HepG2 (cell line): Measurements from ENCODE around the gene FOXK2. TPM values are rescaled to one million over a fixed set of nuclear protein-coding genes. Genes with fewer than 3 reads are reported as not detected.
A peak's percentile ranks its signal among the peaks of the same experiment; 100 is the strongest.

Source experiments
- ADNP ChIP-seq: sonication (generic); formaldehyde crosslinking; IDR thresholded peaks from 2 replicates; pipeline ENCODE4 v1.4.0; 2020; ENCODE audit warnings: missing genetic modification reagents
- AKAP8 ChIP-seq: sonication (generic); formaldehyde crosslinking; IDR thresholded peaks from 2 replicates; pipeline ENCODE4 v1.5.1; 2020; ENCODE audit warnings: mild to moderate bottlenecking, missing genetic modification reagents
- ARID2 ChIP-seq: sonication (generic); formaldehyde crosslinking; IDR thresholded peaks from 2 replicates; pipeline ENCODE4 v1.8.1; 2022; ENCODE audit warnings: mild to moderate bottlenecking, missing genetic modification reagents, borderline replicate concordance
- BHLHE40 ChIP-seq: IDR thresholded peaks from 2 replicates; pipeline ENCODE4 v1.6.1; 2011; ENCODE audit warnings: low read length, improper control_type of control experiment
- CEBPB ChIP-seq: IDR thresholded peaks from 2 replicates; pipeline ENCODE4 v1.6.1; 2011; ENCODE audit warnings: low read depth, low read length, improper control_type of control experiment, borderline replicate concordance
- CSRNP2 ChIP-seq: sonication (generic); formaldehyde crosslinking; conservative IDR thresholded peaks from 2 replicates; pipeline ENCODE4 v1.8.0; 2022; ENCODE audit warnings: low read depth, missing genetic modification reagents
- FIP1L1 ChIP-seq: fragments of 200-400 bp; formaldehyde crosslinking; IDR thresholded peaks from 2 replicates; pipeline ENCODE4 v1.6.1; 2018; ENCODE audit warnings: low read depth, mild to moderate bottlenecking, low read length, moderate library complexity, borderline replicate concordance; ENCODE audit not compliant: insufficient read depth
- HDAC1 ChIP-seq: sonication (generic); formaldehyde crosslinking; IDR thresholded peaks from 2 replicates; pipeline ENCODE4 v1.5.1; 2020; ENCODE audit warnings: mild to moderate bottlenecking, missing genetic modification reagents
- HOXA7 ChIP-seq: sonication (generic); formaldehyde crosslinking; IDR thresholded peaks from 2 replicates; pipeline ENCODE4 v1.8.1; 2022; ENCODE audit warnings: mild to moderate bottlenecking, missing genetic modification reagents, moderate library complexity
- NCOR1 ChIP-seq: fragments of 200-600 bp; sonication (generic); IDR thresholded peaks from 2 replicates; pipeline ENCODE4 v1.7.0; 2017; ENCODE audit warnings: antibody characterized with exemption, low read length, borderline replicate concordance
- PLSCR1 ChIP-seq: sonication (generic); formaldehyde crosslinking; IDR thresholded peaks from 2 replicates; pipeline ENCODE4 v1.5.0; 2020; ENCODE audit warnings: missing genetic modification reagents, mild to moderate bottlenecking, borderline replicate concordance
- RBFOX2 ChIP-seq: fragments of 200-400 bp; formaldehyde crosslinking; IDR thresholded peaks from 2 replicates; pipeline ENCODE4 v1.6.1; 2017; ENCODE audit warnings: low read depth, mild to moderate bottlenecking, low read length
- RXRB ChIP-seq: IDR thresholded peaks from 2 replicates; pipeline ENCODE4 v1.6.1; 2016; ENCODE audit warnings: borderline replicate concordance, missing genetic modification reagents, missing compliant biosample characterization
- SAFB2 ChIP-seq: sonication (generic); formaldehyde crosslinking; IDR thresholded peaks from 2 replicates; pipeline ENCODE4 v1.5.1; 2020; ENCODE audit warnings: missing genetic modification reagents, low read depth, mild to moderate bottlenecking, borderline replicate concordance
- SIN3B ChIP-seq: fragments of 150-350 bp; IDR thresholded peaks from 2 replicates; pipeline ENCODE4 v1.6.1; 2014; ENCODE audit warnings: low read length
- SMYD3 ChIP-seq: sonication (generic); formaldehyde crosslinking; IDR thresholded peaks from 2 replicates; pipeline ENCODE4 v1.8.1; 2023; ENCODE audit warnings: mild to moderate bottlenecking, missing genetic modification reagents
- STAG1 ChIP-seq: sonication (generic); formaldehyde crosslinking; IDR thresholded peaks from 2 replicates; pipeline ENCODE4 v1.4.0; 2020; ENCODE audit warnings: missing genetic modification reagents
- TAF1 ChIP-seq: sonication (generic); formaldehyde crosslinking; IDR thresholded peaks from 2 replicates; pipeline ENCODE4 v1.4.0; 2020; ENCODE audit warnings: missing genetic modification reagents
- ZBTB44 ChIP-seq: sonication (generic); formaldehyde crosslinking; IDR thresholded peaks from 2 replicates; pipeline ENCODE4 v1.4.0; 2020; ENCODE audit warnings: missing genetic modification reagents
- ZFX ChIP-seq: sonication (generic); formaldehyde crosslinking; IDR thresholded peaks from 2 replicates; pipeline ENCODE4 v1.4.0; 2020; ENCODE audit warnings: mild to moderate bottlenecking, low read depth, missing genetic modification reagents, moderate library complexity
- ZGPAT ChIP-seq: IDR thresholded peaks from 2 replicates; pipeline ENCODE4 v1.6.1; 2016; ENCODE audit warnings: mild to moderate bottlenecking
- ZNF446 ChIP-seq: sonication (generic); formaldehyde crosslinking; IDR thresholded peaks from 2 replicates; pipeline ENCODE4 v1.5.0; 2020; ENCODE audit warnings: mild to moderate bottlenecking, missing genetic modification reagents
- ZNF598 ChIP-seq: sonication (generic); formaldehyde crosslinking; IDR thresholded peaks from 2 replicates; pipeline ENCODE4 v1.5.1; 2020; ENCODE audit warnings: mild to moderate bottlenecking, missing genetic modification reagents, borderline replicate concordance
- ZNF629 ChIP-seq: sonication (generic); formaldehyde crosslinking; conservative IDR thresholded peaks from 2 replicates; pipeline ENCODE4 v1.5.0; 2020; ENCODE audit warnings: missing genetic modification reagents
- ZNF746 ChIP-seq: sonication (generic); formaldehyde crosslinking; IDR thresholded peaks from 2 replicates; pipeline ENCODE4 v1.8.0; 2022; ENCODE audit warnings: mild to moderate bottlenecking, missing genetic modification reagents
- ZNF768 ChIP-seq: sonication (generic); formaldehyde crosslinking; IDR thresholded peaks from 2 replicates; pipeline ENCODE4 v1.4.0; 2020; ENCODE audit warnings: missing genetic modification reagents
- ZNF792 ChIP-seq: IDR thresholded peaks from 2 replicates; pipeline ENCODE4 v1.6.1; 2016
- polyA plus RNA-seq, 8 experiments: library from polyadenylated mRNA; depleted of rRNA in 3 of 8; stranded (reverse) in 7 of 8; unstranded in 1 of 8; fragments of >200 nt; fragmentation: Illumina TruSeq in 4 of 8; extraction: Trizol in 4 of 8; gene quantifications; 2 replicates each; pipeline versions ENCODE4 v1.2.1 to v1.2.3, GENCODE V29; 2011 to 2016; ENCODE audit warnings: low read depth in 4 of 8, missing spikeins in 1 of 8, mixed read lengths in 1 of 8; ENCODE audit not compliant: insufficient read depth in 1 of 8
- total RNA-seq, 5 experiments: library from RNA; depleted of rRNA; stranded (reverse); fragments of >200 nt; fragmentation: Illumina TruSeq; extraction: Trizol; gene quantifications; 2 replicates each; pipeline ENCODE4 v1.2.3, GENCODE V29; 2016; ENCODE audit warnings: low read depth in 1 of 5

FOXK2 gene
- total and polyA plus RNA-seq, 2 of the 13 experiments (the other 11 are each of a cell fraction or from before 2014, with no cell fraction given): 67.1 to 67.2 TPM

GRCh38 chr17:82503728-82504308 lies 15.7 kb upstream of the FOXK2 start (continued):
- TF ChIP-seq ZGPAT (CRISPR knock-in tag) (peak; percentile 62; the same call in 1 of the 2 replicates), ZNF629 (CRISPR knock-in tag) (peak; percentile 46; the same call in 1 of the 2 replicates), ZNF746 (peak; percentile 77; the same call in 1 of the 2 replicates), ZFX (peak; percentile 71), CEBPB (no peak), TAF1 (CRISPR knock-in tag) (no peak), AKAP8 (CRISPR knock-in tag) (no peak), RXRB (CRISPR knock-in tag) (peak; percentile 37; the same call in 1 of the 2 replicates), RBFOX2 (no peak), BHLHE40 (peak; percentile 54; the same call in 1 of the 2 replicates), ZNF768 (CRISPR knock-in tag) (peak; percentile 82), PLSCR1 (0 out of 2 replicates have a peak, but pooled peaks have one; percentile 37), STAG1 (CRISPR knock-in tag) (peak; percentile 54), ARID2 (no peak; the same call in 1 of the 2 replicates), FIP1L1 (no peak), ZBTB44 (CRISPR knock-in tag) (no peak), ZNF446 (CRISPR knock-in tag) (no peak), ZNF792 (peak; percentile 74; the same call in 1 of the 2 replicates), ZNF598 (CRISPR knock-in tag) (peak; percentile 80; the same call in 1 of the 2 replicates), SAFB2 (CRISPR knock-in tag) (no peak), CSRNP2 (CRISPR knock-in tag) (no peak), ADNP (CRISPR knock-in tag) (no peak), SIN3B (no peak), HDAC1 (peak; percentile 37; the same call in 1 of the 2 replicates), NCOR1 (no peak), HOXA7 (CRISPR knock-in tag) (no peak), SMYD3 (CRISPR knock-in tag) (peak; percentile 87; the same call in 1 of the 2 replicates)
